ENCODE results near the gene KRTAP1-4. TPM values are rescaled to one million over a fixed set of nuclear protein-coding genes. Genes with fewer than 3 reads are reported as not detected.
"Not testable (repeated sequence)": the region's sequence is repeated elsewhere in the genome, so short reads cannot be mapped to it uniquely, and the experiment has no call there.

KRTAP1-4 gene
- total RNA-seq, 4 donors from 2014 or later = not detected

GRCh38 chr17:41054025-41054424 is 24.0 kb upstream of the KRTAP1-4 start:
- no peaks in the 10 kb centered on the region for H3K27me3 ChIP-seq
- no peak overlapping the region for H3K27ac ChIP-seq
- H3K9me3 ChIP-seq = no peaks in the 10 kb centered on the region
- no peak overlapping the region for H3K4me3 ChIP-seq
- intact Hi-C loops (cut with DNase I; ENCODE audit: low total_unique reads) = no loop called here
- no peak for DNase-seq
- H3K36me3 ChIP-seq = no peaks in the 10 kb centered on the region
- H3K4me1 ChIP-seq = no peaks in the 10 kb centered on the region
- TF ChIP-seq POLR2A (IDR thresholded peaks at IDR 0.05) = no peak
- TF ChIP-seq CTCF (IDR thresholded peaks at IDR 0.05) = no peak

- Histone ChIP-seq H3K9me3 (no peaks in the 10 kb centered on the region), H3K27me3 (no peaks in the 10 kb centered on the region), H3K36me3 (no peaks in the 10 kb centered on the region), H3K4me1 (no peaks in the 10 kb centered on the region), H3K27ac (no peak overlapping the region), H3K4me3 (no peak overlapping the region)
- TF ChIP-seq CTCF (IDR thresholded peaks at IDR 0.05) (no peak), POLR2A (IDR thresholded peaks at IDR 0.05) (no peak)
- no peak for DNase-seq
- intact Hi-C loops (cut with DNase I; ENCODE audit: low total_unique reads) = no loop called here
These were observed 22.6 kb upstream of the KRTAP1-4 start for GRCh38 chr17:41052566-41052965.

GRCh38 chr17:41049110-41049509 is 19.1 kb upstream of the KRTAP1-4 start:
- no peak overlapping the region for H3K27ac ChIP-seq
- no peaks in the 10 kb centered on the region for H3K9me3 ChIP-seq
- H3K27me3 ChIP-seq = no peaks in the 10 kb centered on the region
- H3K36me3 ChIP-seq = no peaks in the 10 kb centered on the region
- TF ChIP-seq CTCF (IDR thresholded peaks at IDR 0.05) (no peak), POLR2A (IDR thresholded peaks at IDR 0.05) (no peak)
- no peaks in the 10 kb centered on the region for H3K4me1 ChIP-seq
- H3K4me3 ChIP-seq = no peak overlapping the region
- no peak for DNase-seq
- intact Hi-C loops (cut with DNase I; ENCODE audit: low total_unique reads) = no loop called here

- no peaks in the 10 kb centered on the region for H3K27me3 ChIP-seq
- no peaks in the 10 kb centered on the region for H3K9me3 ChIP-seq
- intact Hi-C loops (cut with DNase I; ENCODE audit: low total_unique reads) = no loop called here
- no peaks in the 10 kb centered on the region for H3K4me1 ChIP-seq
- H3K27ac ChIP-seq = no peak overlapping the region
- no peak overlapping the region for H3K4me3 ChIP-seq
- no peaks in the 10 kb centered on the region for H3K36me3 ChIP-seq
- DNase-seq = no peak
- TF ChIP-seq POLR2A (IDR thresholded peaks at IDR 0.05) = no peak
- TF ChIP-seq CTCF (IDR thresholded peaks at IDR 0.05) = no peak
These were observed 18.4 kb upstream of the KRTAP1-4 start for GRCh38 chr17:41048441-41048840.

GRCh38 chr17:41046735-41047465 is 16.9 kb upstream of the KRTAP1-4 start, which contains the start of gene KRTAP2-1:
Gene KRTAP2-1, minus strand, starts transcription at chr17:41047316. Its CDS starts 49 bp downstream, at chr17:41047267.
- H3K4me3 ChIP-seq; DNase-seq; H3K4me1 ChIP-seq; H3K27ac ChIP-seq; H3K9me3 ChIP-seq; H3K36me3 ChIP-seq; H3K27me3 ChIP-seq; intact Hi-C loops (cut with DNase I; ENCODE audit: low total_unique reads): not testable (repeated sequence)

Data from uterus (tissue), 4 donors.